ENCODE results near the gene C1orf174.

The C1orf174 gene

DNA sequence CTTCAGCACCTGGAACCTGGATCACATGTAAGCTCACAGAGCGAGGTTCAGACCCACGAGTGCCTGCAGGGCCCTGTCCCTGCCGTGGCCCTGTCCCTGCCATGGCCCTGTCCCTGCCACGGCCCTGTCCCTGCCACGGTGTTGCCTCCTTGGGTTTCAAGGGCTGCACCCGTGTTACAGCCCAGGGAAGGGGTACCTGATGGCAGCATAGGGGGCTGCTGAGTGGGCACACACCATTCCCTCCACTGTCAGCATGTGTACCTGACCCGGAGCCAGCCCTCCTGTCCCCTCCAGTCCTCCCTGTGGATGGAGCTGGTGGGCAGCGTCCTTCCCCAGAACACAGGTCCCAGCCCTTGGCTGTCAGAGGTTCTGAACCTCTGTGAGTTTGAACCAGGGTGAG is 27.5 kb downstream of the C1orf174 start:
- TF ChIP-seq, protein P1, sequence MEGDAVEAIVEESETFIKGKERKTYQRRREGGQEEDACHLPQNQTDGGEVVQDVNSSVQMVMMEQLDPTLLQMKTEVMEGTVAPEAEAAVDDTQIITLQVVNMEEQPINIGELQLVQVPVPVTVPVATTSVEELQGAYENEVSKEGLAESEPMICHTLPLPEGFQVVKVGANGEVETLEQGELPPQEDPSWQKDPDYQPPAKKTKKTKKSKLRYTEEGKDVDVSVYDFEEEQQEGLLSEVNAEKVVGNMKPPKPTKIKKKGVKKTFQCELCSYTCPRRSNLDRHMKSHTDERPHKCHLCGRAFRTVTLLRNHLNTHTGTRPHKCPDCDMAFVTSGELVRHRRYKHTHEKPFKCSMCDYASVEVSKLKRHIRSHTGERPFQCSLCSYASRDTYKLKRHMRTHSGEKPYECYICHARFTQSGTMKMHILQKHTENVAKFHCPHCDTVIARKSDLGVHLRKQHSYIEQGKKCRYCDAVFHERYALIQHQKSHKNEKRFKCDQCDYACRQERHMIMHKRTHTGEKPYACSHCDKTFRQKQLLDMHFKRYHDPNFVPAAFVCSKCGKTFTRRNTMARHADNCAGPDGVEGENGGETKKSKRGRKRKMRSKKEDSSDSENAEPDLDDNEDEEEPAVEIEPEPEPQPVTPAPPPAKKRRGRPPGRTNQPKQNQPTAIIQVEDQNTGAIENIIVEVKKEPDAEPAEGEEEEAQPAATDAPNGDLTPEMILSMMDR (IDR thresholded peaks at IDR 0.05; ENCODE audit: low read depth, low read length): no peak
- no peak overlapping the region for H3K4me3 ChIP-seq (ENCODE audit: low read depth, low read length)

GRCh38 chr1:3871451-3871805 is 28.6 kb downstream of the C1orf174 start:
- TF ChIP-seq, protein P1 (IDR thresholded peaks at IDR 0.05; ENCODE audit: low read depth, low read length): no peak
- H3K4me3 ChIP-seq (ENCODE audit: low read depth, low read length): no peak overlapping the region

GRCh38 chr1:3869751-3870301 is 30.2 kb downstream of the C1orf174 start:
- TF ChIP-seq, protein P1 (IDR thresholded peaks at IDR 0.05; ENCODE audit: low read depth, low read length): no peak
- no peak overlapping the region for H3K4me3 ChIP-seq (ENCODE audit: low read depth, low read length)

DNA sequence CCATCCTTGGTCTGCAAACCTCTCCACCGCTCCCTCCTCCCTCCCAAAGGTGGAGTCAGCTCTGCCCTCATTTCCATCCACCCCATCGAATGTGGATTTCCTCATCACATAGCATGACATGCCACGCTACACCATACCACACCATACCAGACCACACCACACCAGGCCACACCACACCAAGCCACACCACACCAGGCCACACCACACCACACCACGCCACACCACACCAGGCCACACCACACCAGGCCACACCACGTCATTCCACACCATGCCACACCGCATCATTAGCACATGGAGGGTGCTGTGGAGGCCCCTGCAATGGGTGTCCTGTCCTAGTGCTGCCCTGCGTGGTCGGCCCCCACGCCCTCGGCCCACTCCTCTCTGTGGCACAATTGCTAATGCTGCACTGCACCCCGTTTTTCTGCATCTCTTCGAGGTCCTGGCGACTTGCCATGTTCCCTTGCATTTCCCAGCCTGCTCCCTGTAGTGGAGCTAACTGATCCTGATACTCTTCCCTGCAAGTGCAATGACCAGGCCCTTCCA is 31.5 kb downstream of the C1orf174 start:
- TF ChIP-seq, protein P1 (IDR thresholded peaks at IDR 0.05; ENCODE audit: low read depth, low read length): no peak
- H3K4me3 ChIP-seq (ENCODE audit: low read depth, low read length): no peak overlapping the region

DNA sequence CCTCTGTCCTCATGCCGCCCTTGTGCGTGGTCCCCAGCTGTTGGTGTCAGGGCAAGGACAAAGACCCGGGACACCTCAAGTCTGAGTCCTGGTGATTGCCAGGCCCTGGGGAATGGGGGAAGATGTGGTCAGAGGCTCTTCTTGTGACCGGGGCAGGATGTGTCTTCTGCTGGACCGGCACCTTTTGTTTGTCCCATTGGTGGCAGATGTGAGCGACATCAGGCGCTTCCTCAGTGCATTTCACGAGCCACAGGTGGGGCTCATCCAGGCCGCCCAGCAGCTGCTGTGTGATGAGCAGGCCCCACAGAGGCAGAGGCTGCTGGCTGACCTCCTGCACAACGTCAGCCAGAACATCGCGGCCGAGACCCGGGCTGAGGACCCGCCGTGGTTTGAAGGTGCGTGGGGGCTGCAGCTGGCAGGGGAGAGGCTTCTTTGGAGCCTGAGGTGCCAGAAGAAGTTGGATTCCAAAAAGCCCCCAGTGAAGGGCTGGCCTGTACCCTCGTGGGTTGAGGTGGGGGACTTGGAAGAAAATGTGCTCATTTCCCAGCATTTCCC is 34.4 kb downstream of the C1orf174 start:
- H3K4me3 ChIP-seq (ENCODE audit: low read depth, low read length): no peak overlapping the region
- TF ChIP-seq, protein P1 (IDR thresholded peaks at IDR 0.05; ENCODE audit: low read depth, low read length): no peak

GRCh38 chr1:3864884-3865283 is 35.2 kb downstream of the C1orf174 start:
- H3K4me3 ChIP-seq (ENCODE audit: low read depth, low read length): no peak overlapping the region
- TF ChIP-seq, protein P1 (IDR thresholded peaks at IDR 0.05; ENCODE audit: low read depth, low read length): no peak

GRCh38 chr1:3863231-3863935 is 36.7 kb downstream of the C1orf174 start:
- no peak overlapping the region for H3K4me3 ChIP-seq (ENCODE audit: low read depth, low read length)
- TF ChIP-seq, protein P1 (IDR thresholded peaks at IDR 0.05; ENCODE audit: low read depth, low read length): no peak
